NCI-H2029 treated with DMSO at 0.1 percent for 48 hours (cell line): ENCODE measurements around the gene PCED1B.
"Not testable (repeated sequence)": the region's sequence is repeated elsewhere in the genome, so short reads cannot be mapped to it uniquely, and the experiment has no call there.

Experiments used
- DNase-seq: peaks from one replicate; lab custom pipeline; 2025; lab: John Stamatoyannopoulos, UW

Gene PCED1B

GRCh38 chr12:47079468-47079980 is at the start of gene PCED1B, which contains the start of gene AMIGO2:
PCED1B (plus strand) TSS chr12:47079621; CDS start chr12:47235064, 155,443 bp downstream.
AMIGO2 (minus strand) TSS chr12:47079959; CDS start chr12:47079002, 957 bp downstream.
- peak; percentile 36 for DNase-seq

- no peak for DNase-seq
Measured at GRCh38 chr12:47029903-47030302, 49.5 kb upstream of the PCED1B start.

- peak; percentile 67 for DNase-seq
Measured at GRCh38 chr12:47032644-47033043, 46.8 kb upstream of the PCED1B start.

- DNase-seq, result no peak
Measured at GRCh38 chr12:47033081-47033480, 46.3 kb upstream of the PCED1B start.

GRCh38 chr12:47033789-47034555 is 45.4 kb upstream of the PCED1B start:
- no peak for DNase-seq

GRCh38 chr12:47034661-47035060 is 44.8 kb upstream of the PCED1B start:
- no peak for DNase-seq

GRCh38 chr12:47035484-47035883 is 43.9 kb upstream of the PCED1B start:
- DNase-seq, result no peak

- DNase-seq, result no peak
Measured at GRCh38 chr12:47038270-47038748, 41.1 kb upstream of the PCED1B start.

- no peak for DNase-seq
Measured at GRCh38 chr12:47039079-47039478, 40.3 kb upstream of the PCED1B start.

GRCh38 chr12:47039756-47040155 is 39.7 kb upstream of the PCED1B start:
- no peak for DNase-seq

GRCh38 chr12:47041327-47041726 is 38.1 kb upstream of the PCED1B start:
- no peak for DNase-seq

- no peak for DNase-seq
Measured at GRCh38 chr12:47048541-47048940, 30.9 kb upstream of the PCED1B start.

GRCh38 chr12:47051291-47051690 is 28.1 kb upstream of the PCED1B start:
- not testable (repeated sequence) for DNase-seq

- no peak for DNase-seq
Measured at GRCh38 chr12:47052274-47052673, 27.1 kb upstream of the PCED1B start.

GRCh38 chr12:47053961-47054360 is 25.5 kb upstream of the PCED1B start:
- DNase-seq, result no peak

- no peak for DNase-seq
Measured at GRCh38 chr12:47054659-47055058, 24.8 kb upstream of the PCED1B start.

GRCh38 chr12:47055856-47056255 is 23.6 kb upstream of the PCED1B start:
- DNase-seq, result not testable (repeated sequence)

- DNase-seq, result not testable (repeated sequence)
Measured at GRCh38 chr12:47056944-47057343, 22.5 kb upstream of the PCED1B start.

GRCh38 chr12:47058640-47059039 is 20.8 kb upstream of the PCED1B start:
- DNase-seq, result not testable (repeated sequence)

GRCh38 chr12:47065546-47065945 is 13.9 kb upstream of the PCED1B start:
- DNase-seq, result no peak

GRCh38 chr12:47066278-47067025 is 13.0 kb upstream of the PCED1B start:
- peak; percentile 34 for DNase-seq

- no peak for DNase-seq
Measured at GRCh38 chr12:47067176-47067575, 12.2 kb upstream of the PCED1B start.
